ENCODE measurements around the gene FAM222B. TPM values are rescaled to one million over a fixed set of nuclear protein-coding genes. Genes with fewer than 3 reads are reported as not detected.

FAM222B gene
- total and polyA plus RNA-seq, 9 of the 15 experiments (the other 6 are each of a cell fraction or from before 2014, with no cell fraction given), result 4.0 to 34.6 (median 7.5) TPM

GRCh38 chr17:28726627-28727491 lies 115.7 kb downstream of the FAM222B start (continued):
- TF ChIP-seq MAZ (CRISPR knock-in tag; conservative IDR thresholded peaks at IDR 0.05 in 1 of 2, IDR thresholded peaks at IDR 0.05 in 1 of 2), result peak; percentile 99
- TF ChIP-seq ZNF212 (CRISPR knock-in tag; IDR thresholded peaks at IDR 0.05), result 0 out of 2 replicates have a peak, but pooled peaks have one; percentile 5
- TF ChIP-seq ESRRA (IDR thresholded peaks at IDR 0.05; ENCODE audit: borderline replicate concordance, low read depth), result peak; percentile 59
- TF ChIP-seq PHF8 (IDR thresholded peaks at IDR 0.05; ENCODE audit: borderline replicate concordance, low read length), result no peak
- no peak for TF ChIP-seq TSC22D4 (tag; IDR thresholded peaks at IDR 0.05)
- TF ChIP-seq ZNF217 (CRISPR knock-in tag; IDR thresholded peaks at IDR 0.05), result no peak
- peak; percentile 61 for TF ChIP-seq RBM22 (IDR thresholded peaks at IDR 0.05; ENCODE audit: low read depth, low read length, poor library complexity, severe bottlenecking)
- TF ChIP-seq TCF3 (CRISPR knock-in tag; IDR thresholded peaks at IDR 0.05), result peak; percentile 23; the same call in 1 of the 2 replicates
- no peak for TF ChIP-seq SIRT6 (IDR thresholded peaks at IDR 0.05; ENCODE audit: low read depth, low read length)
- TF ChIP-seq FOXJ2 (tag; IDR thresholded peaks at IDR 0.05), result no peak
- TF ChIP-seq DPF2 (IDR thresholded peaks at IDR 0.05), result peak; percentile 25; the same call in 1 of the 2 replicates
- no peak for TF ChIP-seq RERE (CRISPR knock-in tag; IDR thresholded peaks at IDR 0.05; ENCODE audit: borderline replicate concordance)
- peak; percentile 58 to 73; a peak in 3 of 4 replicates for TF ChIP-seq MLLT1 (IDR thresholded peaks at IDR 0.05)
- TF ChIP-seq ZNF740 (CRISPR knock-in tag; IDR thresholded peaks at IDR 0.05), result peak; percentile 74
- peak in 1 of 2 experiments; percentile 57; a peak in 2 of 4 replicates for TF ChIP-seq ZNF740 (tag; IDR thresholded peaks at IDR 0.05)
- TF ChIP-seq THAP12 (CRISPR knock-in tag; IDR thresholded peaks at IDR 0.05), result peak; percentile 14; the same call in 1 of the 2 replicates

Data from K562 (cell line).